GM19397 (cell line): ENCODE data around the gene IFT43.

Experiments
- ATAC-seq: cut with Tn5 transposase; IDR thresholded peaks from one replicate; pipeline ENCODE4 v1.9.1; 2021; ENCODE audit warnings: mild to moderate bottlenecking, moderate library complexity; ENCODE audit not compliant: unreplicated experiment

IFT43 gene

GRCh38 chr14:76101391-76102379 is 116.1 kb downstream of the IFT43 start:
- no peak for ATAC-seq

- ATAC-seq, result no peak
Observed at GRCh38 chr14:76104802-76105355, 119.3 kb downstream of the IFT43 start.

GRCh38 chr14:76106188-76106587 is 120.6 kb downstream of the IFT43 start:
- no peak for ATAC-seq

GRCh38 chr14:76109087-76109880 is 123.7 kb downstream of the IFT43 start:
- ATAC-seq, result no peak

GRCh38 chr14:76112889-76113624 is 127.5 kb downstream of the IFT43 start:
- ATAC-seq, result no peak

GRCh38 chr14:76113691-76114090 is 128.1 kb downstream of the IFT43 start:
- no peak for ATAC-seq

GRCh38 chr14:76115010-76115422 is 129.5 kb downstream of the IFT43 start:
- no peak for ATAC-seq

GRCh38 chr14:76117789-76118484 is 132.4 kb downstream of the IFT43 start:
- no peak for ATAC-seq

GRCh38 chr14:76118594-76118993 is 133.0 kb downstream of the IFT43 start:
- ATAC-seq, result no peak

- ATAC-seq, result no peak
Observed at GRCh38 chr14:76121089-76121748, 135.7 kb downstream of the IFT43 start.

- no peak for ATAC-seq
Observed at GRCh38 chr14:76123426-76124225, 138.1 kb downstream of the IFT43 start.

- ATAC-seq, result no peak
Observed at GRCh38 chr14:76125511-76125910, 139.9 kb downstream of the IFT43 start.

GRCh38 chr14:76126076-76126475 is 140.5 kb downstream of the IFT43 start:
- no peak for ATAC-seq

- ATAC-seq, result no peak
Observed at GRCh38 chr14:76129851-76130576, 144.5 kb downstream of the IFT43 start.

GRCh38 chr14:76131071-76131965 is 145.8 kb downstream of the IFT43 start:
- ATAC-seq, result no peak

GRCh38 chr14:76133103-76133502 is 147.5 kb downstream of the IFT43 start:
- no peak for ATAC-seq
